Cerebellar cortex (tissue), 1 donor: ENCODE results near the gene FBXW11.

ENCODE experiments used
- DNase-seq: peaks from one replicate; pipeline ENCODE4 v3.0.0-alpha.2; 2015; ENCODE audit warnings: low spot score

FBXW11 gene

GRCh38 chr5:171865471-171865870, 141.0 kb downstream of the FBXW11 start:
- no peak for DNase-seq

GRCh38 chr5:171863935-171864334, 142.5 kb downstream of the FBXW11 start:
- DNase-seq, result no peak

GRCh38 chr5:171862624-171863023, 143.8 kb downstream of the FBXW11 start:
- DNase-seq, result no peak

- no peak for DNase-seq
Measured at GRCh38 chr5:171861381-171861780, 145.1 kb downstream of the FBXW11 start.

- no peak for DNase-seq
Measured at GRCh38 chr5:171858303-171858702, 148.1 kb downstream of the FBXW11 start.

- peak; percentile 45 for DNase-seq
Measured at GRCh38 chr5:171857489-171857876, 149.0 kb downstream of the FBXW11 start.

GRCh38 chr5:171855798-171856763, 150.4 kb downstream of the FBXW11 start:
- DNase-seq, result no peak

- no peak for DNase-seq
Measured at GRCh38 chr5:171855265-171855664, 151.2 kb downstream of the FBXW11 start.

GRCh38 chr5:171852255-171852681, 154.2 kb downstream of the FBXW11 start:
- no peak for DNase-seq

- no peak for DNase-seq
Measured at GRCh38 chr5:171851251-171851650, 155.2 kb downstream of the FBXW11 start.

- peak; percentile 23 for DNase-seq
Measured at GRCh38 chr5:171850324-171850947, 156.0 kb downstream of the FBXW11 start.

GRCh38 chr5:171849585-171850323, 156.7 kb downstream of the FBXW11 start:
- no peak for DNase-seq

GRCh38 chr5:171848911-171849520, 157.4 kb downstream of the FBXW11 start:
- DNase-seq, result no peak

- DNase-seq, result no peak
Measured at GRCh38 chr5:171848486-171848885, 158.0 kb downstream of the FBXW11 start.

GRCh38 chr5:171848006-171848405, 158.4 kb downstream of the FBXW11 start:
- no peak for DNase-seq

- DNase-seq, result no peak
Measured at GRCh38 chr5:171847026-171847425, 159.4 kb downstream of the FBXW11 start.

GRCh38 chr5:171846323-171846722, 160.1 kb downstream of the FBXW11 start:
- no peak for DNase-seq

- peak; percentile 11 for DNase-seq
Measured at GRCh38 chr5:171845857-171846256, 160.6 kb downstream of the FBXW11 start.

- DNase-seq, result no peak
Measured at GRCh38 chr5:171845040-171845630, 161.3 kb downstream of the FBXW11 start.

- DNase-seq, result no peak
Measured at GRCh38 chr5:171842777-171843328, 163.6 kb downstream of the FBXW11 start.
